ENCODE data around the gene FMN1. TPM values are rescaled to one million over a fixed set of nuclear protein-coding genes. Genes with fewer than 3 reads are reported as not detected.

The FMN1 gene
- total RNA-seq, 1 experiment from 2014 or later: 3.9 TPM

DNA sequence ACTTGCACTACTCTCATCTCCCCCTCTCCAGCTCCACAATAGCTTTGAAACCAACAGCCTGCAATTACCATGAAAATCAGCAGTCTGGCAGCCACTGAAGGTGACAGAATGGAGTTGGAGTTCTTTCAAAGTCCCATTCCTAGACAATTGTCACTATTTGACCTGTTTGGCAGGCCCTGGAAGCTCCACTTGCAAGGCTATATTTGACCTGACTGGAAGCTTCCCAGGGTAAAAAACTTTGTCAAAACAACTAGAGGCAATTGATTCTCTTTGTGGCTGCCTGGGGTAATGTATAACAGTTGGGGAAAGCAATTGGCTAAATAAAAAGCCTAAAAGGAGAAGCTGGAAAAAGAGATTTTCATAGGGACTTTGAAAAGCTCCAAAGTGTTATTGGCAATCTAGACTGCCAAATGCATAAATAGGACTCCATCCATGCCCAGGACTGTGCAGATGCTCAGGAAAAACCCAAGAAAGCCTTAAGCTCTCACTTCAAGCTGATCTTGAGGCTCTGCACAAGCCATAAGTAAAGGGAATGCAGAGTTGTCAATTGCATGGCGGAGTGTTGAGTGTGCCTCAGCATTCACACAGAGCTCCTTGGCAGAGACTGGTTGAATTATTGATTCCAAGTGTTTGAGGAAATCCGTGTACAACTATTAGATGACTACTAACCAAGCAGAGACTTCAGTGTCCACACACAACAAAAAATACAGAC is 458.4 kb downstream of the FMN1 start:
- H3K4me3 ChIP-seq (ENCODE audit: low read depth in 2 of 2, low read length in 2 of 2): no peak overlapping the region
- POLR2A ChIA-PET: no interaction called here
- no TSS peak for BruUV-seq (replicated peaks)
- no peaks in the 10 kb centered on the region for H3K36me3 ChIP-seq (ENCODE audit: control insufficient read depth, insufficient read depth, low read length)
- no peak overlapping the region for H3K27ac ChIP-seq (ENCODE audit: low read length)
- DNase-seq (ENCODE audit: low read depth, low spot score) (no peak), ATAC-seq (no peak)
- no peaks in the 10 kb centered on the region for H3K27me3 ChIP-seq (ENCODE audit: control insufficient read depth, insufficient read depth, low read length)
- in situ Hi-C loops (cut with HindIII; ENCODE audit: low pct_unique_long_range_greater_than_20kb, low sequenced_read_pairs): no loop called here
- CTCF ChIA-PET: no interaction called here
- TF ChIP-seq SIN3A (IDR thresholded peaks at IDR 0.05; ENCODE audit: borderline replicate concordance, insufficient read depth, low read depth, low read length) (no peak), TCF7L2 (IDR thresholded peaks at IDR 0.05; ENCODE audit: low read depth, low read length) (no peak), POLR2AphosphoS5 (IDR thresholded peaks at IDR 0.05; ENCODE audit: low read depth, low read length) (no peak)
- TF ChIP-seq, protein P1, sequence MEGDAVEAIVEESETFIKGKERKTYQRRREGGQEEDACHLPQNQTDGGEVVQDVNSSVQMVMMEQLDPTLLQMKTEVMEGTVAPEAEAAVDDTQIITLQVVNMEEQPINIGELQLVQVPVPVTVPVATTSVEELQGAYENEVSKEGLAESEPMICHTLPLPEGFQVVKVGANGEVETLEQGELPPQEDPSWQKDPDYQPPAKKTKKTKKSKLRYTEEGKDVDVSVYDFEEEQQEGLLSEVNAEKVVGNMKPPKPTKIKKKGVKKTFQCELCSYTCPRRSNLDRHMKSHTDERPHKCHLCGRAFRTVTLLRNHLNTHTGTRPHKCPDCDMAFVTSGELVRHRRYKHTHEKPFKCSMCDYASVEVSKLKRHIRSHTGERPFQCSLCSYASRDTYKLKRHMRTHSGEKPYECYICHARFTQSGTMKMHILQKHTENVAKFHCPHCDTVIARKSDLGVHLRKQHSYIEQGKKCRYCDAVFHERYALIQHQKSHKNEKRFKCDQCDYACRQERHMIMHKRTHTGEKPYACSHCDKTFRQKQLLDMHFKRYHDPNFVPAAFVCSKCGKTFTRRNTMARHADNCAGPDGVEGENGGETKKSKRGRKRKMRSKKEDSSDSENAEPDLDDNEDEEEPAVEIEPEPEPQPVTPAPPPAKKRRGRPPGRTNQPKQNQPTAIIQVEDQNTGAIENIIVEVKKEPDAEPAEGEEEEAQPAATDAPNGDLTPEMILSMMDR (IDR thresholded peaks at IDR 0.05): no peak
- TF ChIP-seq, protein P2, sequence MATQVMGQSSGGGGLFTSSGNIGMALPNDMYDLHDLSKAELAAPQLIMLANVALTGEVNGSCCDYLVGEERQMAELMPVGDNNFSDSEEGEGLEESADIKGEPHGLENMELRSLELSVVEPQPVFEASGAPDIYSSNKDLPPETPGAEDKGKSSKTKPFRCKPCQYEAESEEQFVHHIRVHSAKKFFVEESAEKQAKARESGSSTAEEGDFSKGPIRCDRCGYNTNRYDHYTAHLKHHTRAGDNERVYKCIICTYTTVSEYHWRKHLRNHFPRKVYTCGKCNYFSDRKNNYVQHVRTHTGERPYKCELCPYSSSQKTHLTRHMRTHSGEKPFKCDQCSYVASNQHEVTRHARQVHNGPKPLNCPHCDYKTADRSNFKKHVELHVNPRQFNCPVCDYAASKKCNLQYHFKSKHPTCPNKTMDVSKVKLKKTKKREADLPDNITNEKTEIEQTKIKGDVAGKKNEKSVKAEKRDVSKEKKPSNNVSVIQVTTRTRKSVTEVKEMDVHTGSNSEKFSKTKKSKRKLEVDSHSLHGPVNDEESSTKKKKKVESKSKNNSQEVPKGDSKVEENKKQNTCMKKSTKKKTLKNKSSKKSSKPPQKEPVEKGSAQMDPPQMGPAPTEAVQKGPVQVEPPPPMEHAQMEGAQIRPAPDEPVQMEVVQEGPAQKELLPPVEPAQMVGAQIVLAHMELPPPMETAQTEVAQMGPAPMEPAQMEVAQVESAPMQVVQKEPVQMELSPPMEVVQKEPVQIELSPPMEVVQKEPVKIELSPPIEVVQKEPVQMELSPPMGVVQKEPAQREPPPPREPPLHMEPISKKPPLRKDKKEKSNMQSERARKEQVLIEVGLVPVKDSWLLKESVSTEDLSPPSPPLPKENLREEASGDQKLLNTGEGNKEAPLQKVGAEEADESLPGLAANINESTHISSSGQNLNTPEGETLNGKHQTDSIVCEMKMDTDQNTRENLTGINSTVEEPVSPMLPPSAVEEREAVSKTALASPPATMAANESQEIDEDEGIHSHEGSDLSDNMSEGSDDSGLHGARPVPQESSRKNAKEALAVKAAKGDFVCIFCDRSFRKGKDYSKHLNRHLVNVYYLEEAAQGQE (IDR thresholded peaks at IDR 0.05; ENCODE audit: insufficient read depth in 1 of 2, low read depth in 2 of 2, low read length in 1 of 2): no peak
- intact Hi-C loops (cut with micrococcal nuclease; ENCODE audit: unreplicated experiment): no loop called here
- H3K9me3 ChIP-seq (ENCODE audit: control insufficient read depth, insufficient read depth, low read depth, low read length): no peaks in the 10 kb centered on the region
- H3K4me1 ChIP-seq (ENCODE audit: control insufficient read depth, insufficient read depth, low read length): no peaks in the 10 kb centered on the region

DNA sequence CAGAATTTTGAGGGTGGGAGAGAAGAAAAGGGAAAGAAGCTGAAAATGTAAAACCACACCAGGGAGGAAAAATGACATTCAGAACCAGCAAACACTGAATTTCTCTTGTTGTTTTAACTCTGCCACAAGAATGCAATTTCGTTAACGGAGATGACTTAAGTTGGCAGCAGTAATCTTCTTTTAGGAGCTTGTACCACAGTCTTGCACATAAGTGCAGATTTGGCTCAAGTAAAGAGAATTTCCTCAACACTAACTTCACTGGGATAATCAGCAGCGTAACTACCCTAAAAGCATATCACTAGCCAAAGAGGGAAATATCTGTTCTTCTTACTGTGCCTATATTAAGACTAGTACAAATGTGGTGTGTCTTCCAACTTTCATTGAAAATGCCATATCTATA is 461.2 kb downstream of the FMN1 start:
- Histone ChIP-seq H3K36me3 (ENCODE audit: control insufficient read depth, insufficient read depth, low read length) (no peaks in the 10 kb centered on the region), H3K4me3 (ENCODE audit: low read depth in 2 of 2, low read length in 2 of 2) (no peak overlapping the region), H3K27ac (ENCODE audit: low read length) (no peak overlapping the region)

More for the DNA sequence above, 461.2 kb downstream of the FMN1 start:
- no peaks in the 10 kb centered on the region for H3K27me3 ChIP-seq (ENCODE audit: control insufficient read depth, insufficient read depth, low read length)
- ChIA-PET CTCF (no interaction called here), POLR2A (no interaction called here)
- in situ Hi-C loops (cut with HindIII; ENCODE audit: low pct_unique_long_range_greater_than_20kb, low sequenced_read_pairs): no loop called here
- no peak for DNase-seq (ENCODE audit: low read depth, low spot score)
- no TSS peak for BruUV-seq (replicated peaks)
- intact Hi-C loops (cut with micrococcal nuclease; ENCODE audit: unreplicated experiment): no loop called here
- H3K9me3 ChIP-seq (ENCODE audit: control insufficient read depth, insufficient read depth, low read depth, low read length): no peaks in the 10 kb centered on the region
- H3K4me1 ChIP-seq (ENCODE audit: control insufficient read depth, insufficient read depth, low read length): no peaks in the 10 kb centered on the region
- no peak for TF ChIP-seq SIN3A (IDR thresholded peaks at IDR 0.05; ENCODE audit: borderline replicate concordance, insufficient read depth, low read depth, low read length)
- TF ChIP-seq TCF7L2 (IDR thresholded peaks at IDR 0.05; ENCODE audit: low read depth, low read length): no peak
- TF ChIP-seq, protein P1 (IDR thresholded peaks at IDR 0.05): no peak
- TF ChIP-seq, protein P2 (IDR thresholded peaks at IDR 0.05; ENCODE audit: insufficient read depth in 1 of 2, low read depth in 2 of 2, low read length in 1 of 2): no peak
- no peak for TF ChIP-seq POLR2AphosphoS5 (IDR thresholded peaks at IDR 0.05; ENCODE audit: low read depth, low read length)
- no peak for ATAC-seq
